Activated CD4-positive, CD25-positive, alpha-beta regulatory T cell treated with anti-CD3 and anti-CD28 coated beads, Interleukin-2, amount 50 U/mL, for 24 hours (primary cell): ENCODE measurements around the gene SLC9A9.
"Not testable (repeated sequence)": the region's sequence is repeated elsewhere in the genome, so short reads cannot be mapped to it uniquely, and the experiment has no call there.

Source experiments
- ATAC-seq, 2 donors: fragments of 150-1000 bp; cut with Tn5 transposase; one replicate each; pipeline ENCODE4 v1.10.0; 2021; ENCODE audit warnings: mild to moderate bottlenecking in 1 of 2, moderate library complexity in 1 of 2

Gene SLC9A9

GRCh38 chr3:143439817-143440216 lies 408.5 kb downstream of the SLC9A9 start:
- ATAC-seq, result no peak

- ATAC-seq, result no peak
Observed at GRCh38 chr3:143437405-143437804, 410.9 kb downstream of the SLC9A9 start.

- ATAC-seq, result no peak
Observed at GRCh38 chr3:143436231-143436930, 411.9 kb downstream of the SLC9A9 start.

- ATAC-seq, result no peak
Observed at GRCh38 chr3:143433787-143434378, 414.4 kb downstream of the SLC9A9 start.

GRCh38 chr3:143431298-143431697 lies 417.0 kb downstream of the SLC9A9 start:
- not testable (repeated sequence) for ATAC-seq

GRCh38 chr3:143430568-143430967 lies 417.7 kb downstream of the SLC9A9 start:
- ATAC-seq, result no peak

GRCh38 chr3:143429628-143430514 lies 418.4 kb downstream of the SLC9A9 start:
- ATAC-seq, result peak in 1 of 2 donors; percentile 21

- ATAC-seq, result no peak
Observed at GRCh38 chr3:143428294-143428693, 420.0 kb downstream of the SLC9A9 start.

- ATAC-seq, result no peak
Observed at GRCh38 chr3:143427631-143428030, 420.6 kb downstream of the SLC9A9 start.

- no peak for ATAC-seq
Observed at GRCh38 chr3:143424874-143425273, 423.4 kb downstream of the SLC9A9 start.

- no peak for ATAC-seq
Observed at GRCh38 chr3:143421556-143421955, 426.7 kb downstream of the SLC9A9 start.

- ATAC-seq, result no peak
Observed at GRCh38 chr3:143419611-143420010, 428.7 kb downstream of the SLC9A9 start.

- no peak for ATAC-seq
Observed at GRCh38 chr3:143418391-143418790, 429.9 kb downstream of the SLC9A9 start.

GRCh38 chr3:143416229-143416628 lies 432.0 kb downstream of the SLC9A9 start:
- no peak for ATAC-seq

- ATAC-seq, result peak in 1 of 2 donors; percentile 17
Observed at GRCh38 chr3:143414571-143415253, 433.6 kb downstream of the SLC9A9 start.

GRCh38 chr3:143413372-143413771 lies 434.9 kb downstream of the SLC9A9 start:
- ATAC-seq, result no peak

- no peak for ATAC-seq
Observed at GRCh38 chr3:143412084-143412483, 436.2 kb downstream of the SLC9A9 start.

- no peak for ATAC-seq
Observed at GRCh38 chr3:143410259-143410658, 438.0 kb downstream of the SLC9A9 start.

- no peak for ATAC-seq
Observed at GRCh38 chr3:143408771-143409170, 439.5 kb downstream of the SLC9A9 start.

GRCh38 chr3:143402602-143403001 lies 445.7 kb downstream of the SLC9A9 start:
- no peak for ATAC-seq

- ATAC-seq, result no peak
Observed at GRCh38 chr3:143396790-143397189, 451.5 kb downstream of the SLC9A9 start.

- ATAC-seq, result no peak
Observed at GRCh38 chr3:143389388-143389787, 458.9 kb downstream of the SLC9A9 start.

GRCh38 chr3:143387425-143387824 lies 460.8 kb downstream of the SLC9A9 start:
- no peak for ATAC-seq
